ENCODE results near the gene LRRC10B. TPM values are rescaled to one million over a fixed set of nuclear protein-coding genes. Genes with fewer than 3 reads are reported as not detected.

The LRRC10B gene
- total RNA-seq, 1 donor from 2014 or later = 1.2 TPM

DNA sequence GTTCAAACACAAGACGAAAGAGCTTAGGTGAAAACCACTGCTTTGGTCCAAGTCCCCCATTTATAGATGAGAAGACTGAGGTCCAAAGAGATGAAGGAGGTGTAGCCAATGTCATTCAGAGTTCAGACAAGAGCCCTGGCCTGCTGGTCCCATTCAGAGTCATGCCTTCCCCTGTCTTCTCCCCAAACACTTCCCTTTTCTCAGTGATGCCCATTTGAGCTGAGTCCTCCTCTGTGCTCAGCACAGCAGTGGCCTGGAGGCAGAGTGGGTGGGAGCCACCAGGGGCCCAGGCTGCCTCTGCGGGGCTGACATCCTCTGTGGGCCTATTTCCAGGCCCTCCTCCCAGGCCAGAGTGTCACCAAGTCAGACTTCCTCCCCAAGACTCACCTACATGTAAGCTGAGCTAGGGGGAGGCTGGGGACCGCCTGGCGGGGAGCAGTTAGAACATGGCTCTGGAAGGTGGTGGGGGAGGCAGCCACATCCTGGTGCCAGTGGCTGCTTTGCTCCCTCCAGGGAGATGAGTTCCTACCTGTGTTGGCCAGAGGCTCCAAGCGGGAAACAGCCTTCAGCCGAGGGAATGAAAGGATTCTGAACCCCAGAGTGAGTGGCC, 22.4 kb upstream of the LRRC10B start:
- DNase-seq (ENCODE audit: low spot score) = no peak

DNA sequence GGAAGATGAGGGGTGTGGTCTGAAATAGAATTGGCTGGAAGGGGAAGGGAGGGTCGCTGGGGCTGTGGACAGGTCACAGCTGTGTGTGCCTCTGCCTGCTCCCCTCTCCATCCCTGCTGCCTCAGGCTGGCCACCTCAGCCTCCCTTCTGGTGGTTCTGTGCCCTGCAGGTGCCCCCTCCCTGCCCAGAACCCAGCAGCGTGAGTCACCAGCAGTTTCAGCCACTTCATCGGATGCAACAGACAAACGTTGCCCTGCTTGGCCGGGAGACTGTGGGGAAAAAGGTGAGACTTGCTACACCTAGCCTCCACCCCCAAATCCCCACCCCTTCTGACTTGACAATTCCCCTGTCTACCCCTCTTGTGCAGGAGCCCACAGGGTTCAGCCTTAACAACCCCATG, 21.8 kb upstream of the LRRC10B start:
- DNase-seq (ENCODE audit: low spot score) = no peak

DNA sequence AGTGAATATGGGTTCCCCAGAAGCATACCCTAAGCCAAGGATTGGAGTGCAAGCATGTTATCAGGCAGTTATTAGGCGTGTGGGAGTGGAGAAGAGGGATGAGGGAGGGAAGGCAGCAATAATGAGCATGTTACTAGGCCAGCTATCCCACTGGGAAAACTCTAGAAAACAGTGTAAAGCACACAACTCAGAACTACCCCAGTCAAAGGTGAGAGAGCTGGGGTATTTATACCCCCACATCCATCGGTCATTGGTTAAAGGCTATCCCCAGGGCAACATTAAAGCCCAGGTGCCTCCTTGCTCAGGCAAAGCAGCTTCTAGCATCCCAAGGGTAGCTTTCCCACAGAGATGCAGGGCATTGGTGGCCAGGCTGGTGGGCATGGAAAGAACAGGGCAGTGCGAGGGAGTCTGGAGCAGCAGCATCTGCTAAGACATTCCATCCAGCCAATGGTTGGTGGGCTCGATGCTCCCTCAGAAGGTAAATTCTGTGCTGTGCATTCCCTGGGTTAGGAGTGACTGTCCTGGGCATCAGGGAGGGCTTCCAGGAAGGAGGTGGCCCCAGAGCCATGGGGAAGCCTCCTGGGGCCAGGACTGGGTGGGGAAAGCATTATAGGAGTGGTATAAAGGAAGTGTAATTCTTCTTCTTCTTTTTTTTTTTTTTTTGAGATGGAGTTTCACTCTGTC, 21.1 kb upstream of the LRRC10B start:
- no peak for DNase-seq (ENCODE audit: low spot score)

DNA sequence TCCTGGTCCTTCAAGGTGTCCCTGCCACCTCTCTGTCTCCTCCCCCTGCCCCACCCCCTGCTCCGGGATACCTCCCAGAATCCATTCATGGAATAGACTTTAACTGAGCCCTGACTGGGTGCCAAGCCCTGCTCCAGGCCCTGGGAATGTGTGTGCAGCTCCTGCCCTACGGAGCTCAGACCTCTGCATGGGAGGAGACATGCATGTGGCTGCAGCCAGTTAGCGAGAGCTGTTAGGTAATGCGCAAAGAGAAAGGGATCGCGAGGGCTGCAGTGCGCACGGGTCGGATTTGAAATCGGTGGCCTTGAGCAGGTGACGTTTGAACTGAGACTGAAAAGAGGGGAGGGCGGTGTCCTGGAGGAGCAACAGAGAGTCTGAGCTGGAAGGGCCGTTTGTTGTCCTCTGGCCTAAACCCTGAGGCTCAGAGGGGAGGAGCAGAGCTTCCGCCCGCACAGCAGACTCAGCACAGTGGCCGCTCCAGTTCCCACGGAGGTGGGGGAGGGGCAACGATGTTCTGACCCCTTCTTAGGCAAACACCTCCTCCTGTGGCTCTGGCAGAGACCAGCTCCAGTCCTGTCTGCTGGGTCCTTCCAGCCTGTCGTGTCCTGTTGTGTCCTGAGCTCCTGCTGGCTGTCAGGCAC, 19.8 kb upstream of the LRRC10B start:
- DNase-seq (ENCODE audit: low spot score) = no peak

DNA sequence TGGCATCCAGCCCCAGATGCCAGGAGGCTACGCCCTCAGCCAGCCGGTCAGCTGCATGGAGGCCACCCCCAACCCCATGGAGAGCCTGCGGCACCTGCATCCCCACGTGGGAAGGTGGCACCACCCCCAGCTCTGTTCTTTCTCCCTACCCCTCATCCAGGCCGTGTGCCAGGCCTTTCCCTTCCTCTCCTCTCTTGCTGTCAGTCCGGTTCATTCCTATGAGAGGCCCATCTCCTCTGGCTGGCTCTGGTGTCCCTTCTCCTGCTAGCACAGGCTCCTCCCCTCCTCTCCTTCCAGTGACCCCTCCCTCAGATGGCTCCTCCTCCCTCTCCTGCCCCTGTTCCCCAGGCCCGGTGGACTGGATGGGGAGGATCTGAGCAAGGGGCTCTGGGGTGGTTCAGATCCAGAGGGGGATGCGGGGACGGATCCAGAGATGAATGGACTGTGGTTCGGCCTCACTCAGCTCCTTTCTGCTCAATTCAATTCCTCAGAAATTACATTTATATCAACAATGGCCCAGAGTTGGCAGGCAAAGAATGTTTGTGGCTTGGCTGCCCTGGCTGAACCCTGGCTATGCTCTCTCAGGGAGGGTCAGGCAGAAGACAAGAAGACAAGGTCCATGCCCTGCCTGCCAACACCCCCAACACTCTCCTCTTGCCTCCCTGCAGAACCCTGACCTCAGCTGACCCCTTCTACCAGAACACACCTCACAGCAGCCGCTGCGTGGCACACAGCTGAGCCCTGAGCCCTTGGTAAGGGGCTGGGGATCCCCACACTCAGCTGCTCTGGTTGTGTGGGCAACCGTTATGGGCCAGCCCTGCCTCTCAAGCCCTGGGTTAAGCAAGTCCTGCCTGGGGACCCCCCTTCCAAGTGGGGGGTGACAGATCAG, 18.5 kb upstream of the LRRC10B start:
- DNase-seq (ENCODE audit: low spot score) = no peak

DNA sequence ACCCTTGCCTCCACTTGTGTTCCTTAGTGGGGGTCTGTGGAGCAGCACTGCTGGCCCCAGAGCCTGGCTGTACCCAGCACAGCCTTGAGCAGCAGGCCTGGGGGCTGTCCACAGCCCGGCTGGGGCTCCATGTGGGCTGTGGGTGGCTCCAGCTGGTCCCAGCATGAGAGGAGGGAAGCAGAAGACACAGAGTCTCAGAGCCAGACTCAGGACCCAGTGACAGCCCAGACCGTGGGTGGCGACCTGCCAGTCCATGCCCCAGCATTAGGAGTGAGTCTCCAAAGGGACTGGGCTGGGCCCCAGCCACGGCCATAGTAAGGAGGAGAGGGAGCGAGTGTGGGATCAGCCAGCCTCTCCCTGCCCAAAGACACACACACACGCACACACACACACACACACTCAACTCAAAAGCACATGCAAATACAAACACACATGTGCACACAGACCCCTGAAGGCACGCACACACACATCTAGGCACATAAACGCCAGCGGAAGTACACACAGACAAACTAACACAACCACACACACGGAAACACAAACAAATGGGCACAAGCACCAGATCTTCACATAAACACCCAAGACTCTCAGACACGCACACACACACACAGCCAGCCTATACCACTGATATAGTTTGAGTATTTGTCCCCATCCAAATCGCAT, 16.7 kb upstream of the LRRC10B start:
- no peak for DNase-seq (ENCODE audit: low spot score)

DNA sequence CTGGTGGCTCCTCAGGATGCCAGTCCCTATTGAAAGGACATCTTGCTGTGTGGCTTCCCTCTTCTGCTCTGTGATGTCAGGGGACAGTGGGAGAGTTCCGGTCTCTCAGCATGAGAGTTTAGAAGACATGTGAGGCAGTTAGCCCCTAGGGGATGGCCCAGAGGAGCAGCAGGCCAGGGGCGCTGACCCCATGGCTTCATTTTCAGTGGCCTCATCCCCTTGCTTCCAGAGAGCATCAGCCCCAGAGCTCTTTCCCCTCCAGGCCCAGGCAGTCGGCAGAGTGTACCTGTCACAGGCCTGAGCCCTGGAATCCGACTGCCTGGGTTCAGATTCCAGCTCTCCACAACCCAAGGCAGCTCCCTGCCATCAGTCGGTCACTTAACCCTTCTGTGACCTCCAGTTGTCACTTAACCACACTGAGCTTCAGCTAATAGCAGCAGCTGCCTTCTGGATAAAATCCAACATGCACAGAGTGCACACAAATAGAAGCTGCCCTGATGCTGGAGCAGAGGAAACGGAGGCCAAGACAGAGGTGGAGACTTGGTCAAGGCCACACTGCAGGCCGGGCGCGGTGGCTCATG, 14.1 kb upstream of the LRRC10B start:
- DNase-seq (ENCODE audit: low spot score) = no peak

DNA sequence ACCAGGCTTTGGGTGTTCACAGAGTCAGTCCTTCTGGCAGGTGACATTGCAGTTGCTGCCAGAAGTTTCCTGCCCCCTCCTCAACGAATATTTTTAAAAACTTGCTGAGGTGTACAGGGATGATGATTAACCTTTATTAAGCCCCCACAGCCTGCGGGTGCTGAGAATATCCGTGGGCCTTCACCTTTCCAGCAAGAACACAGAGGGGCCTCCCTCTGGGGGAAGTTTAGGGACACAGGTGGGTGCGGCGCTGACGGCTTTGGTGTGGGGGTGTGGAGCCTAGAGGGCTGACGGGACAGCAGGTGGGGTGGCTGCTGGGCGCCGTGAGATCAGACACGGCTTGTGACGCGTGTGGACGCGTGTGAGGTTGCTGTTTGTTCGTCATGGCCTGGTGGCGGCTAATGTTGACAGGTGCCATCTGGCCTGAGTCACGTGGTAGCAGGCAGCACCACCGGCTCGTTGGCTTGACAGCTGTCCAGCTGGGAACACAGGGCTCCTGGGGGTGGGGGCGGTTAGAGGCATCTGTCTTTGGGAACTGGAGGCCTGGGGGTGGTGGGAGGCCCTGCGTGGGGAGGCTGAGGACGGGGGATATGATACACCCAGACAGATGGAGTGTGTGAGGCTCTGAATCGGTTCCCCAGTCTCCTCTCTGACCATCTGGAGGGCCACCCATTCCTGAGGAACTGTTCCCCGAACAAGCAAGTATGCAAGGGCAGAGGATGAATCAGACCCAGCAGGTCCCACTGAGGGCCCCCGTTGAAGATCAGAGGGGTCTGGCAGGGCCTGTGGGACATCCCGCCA, 12.5 kb upstream of the LRRC10B start:
- DNase-seq (ENCODE audit: low spot score) = no peak

DNA sequence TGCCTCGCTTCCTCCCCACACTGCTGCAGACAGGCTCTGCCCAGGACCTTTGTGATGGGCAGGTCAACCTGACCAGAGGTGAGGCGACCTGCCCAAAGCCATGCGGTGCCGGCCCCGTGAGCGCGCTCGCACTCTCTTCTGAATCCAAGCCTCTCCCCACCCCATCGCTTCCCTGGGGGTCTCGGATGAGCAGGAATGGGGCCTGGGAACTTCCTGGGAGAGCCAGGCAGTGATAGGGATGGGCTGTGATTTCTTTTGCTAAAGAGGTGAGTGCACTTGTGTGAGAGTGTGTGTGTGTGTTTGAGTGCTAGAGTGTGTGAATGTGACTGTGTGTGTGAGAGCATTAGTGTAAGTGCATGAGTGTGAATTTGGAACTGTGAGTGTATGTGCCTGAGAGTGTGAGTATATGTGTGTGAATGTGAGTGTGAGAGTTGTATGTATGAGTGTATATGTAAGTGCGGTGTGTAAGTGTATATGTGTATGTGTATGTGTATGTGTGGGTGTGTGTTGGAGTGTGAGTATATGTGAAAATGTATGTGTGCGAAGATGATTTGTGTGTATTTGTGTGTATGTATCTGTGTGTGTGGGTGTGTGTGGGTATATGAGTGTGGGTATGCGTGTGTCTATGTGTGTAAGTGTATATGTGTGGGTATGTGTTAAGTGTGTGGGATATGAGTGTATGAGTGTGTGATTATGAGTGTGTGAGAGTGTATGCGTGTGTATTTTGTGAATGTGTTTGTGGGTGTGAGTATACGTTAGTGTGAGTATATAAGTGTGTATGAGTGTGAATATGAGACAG, 11.7 kb upstream of the LRRC10B start:
- no peak for DNase-seq (ENCODE audit: low spot score)

DNA sequence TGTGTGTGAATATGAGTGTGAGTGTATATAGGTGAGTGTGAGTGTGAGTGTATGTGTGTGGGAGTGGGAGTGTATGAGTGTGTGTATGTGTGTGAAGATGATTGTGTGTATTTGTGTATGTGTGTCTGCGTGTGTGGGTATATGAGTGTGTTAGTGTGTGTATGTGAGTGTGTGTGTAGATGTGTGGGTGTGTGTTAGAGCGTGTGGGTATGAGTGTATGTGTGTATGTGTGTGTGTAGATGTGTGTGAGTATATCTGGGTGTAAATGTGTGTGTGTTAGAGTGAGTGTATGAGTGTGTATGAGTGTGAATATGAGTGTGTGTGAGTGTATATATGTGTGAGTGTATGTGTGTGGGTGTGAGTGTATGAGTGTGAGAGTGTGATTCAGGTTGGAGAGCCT, 11.1 kb upstream of the LRRC10B start:
- DNase-seq (ENCODE audit: low spot score) = no peak

DNA sequence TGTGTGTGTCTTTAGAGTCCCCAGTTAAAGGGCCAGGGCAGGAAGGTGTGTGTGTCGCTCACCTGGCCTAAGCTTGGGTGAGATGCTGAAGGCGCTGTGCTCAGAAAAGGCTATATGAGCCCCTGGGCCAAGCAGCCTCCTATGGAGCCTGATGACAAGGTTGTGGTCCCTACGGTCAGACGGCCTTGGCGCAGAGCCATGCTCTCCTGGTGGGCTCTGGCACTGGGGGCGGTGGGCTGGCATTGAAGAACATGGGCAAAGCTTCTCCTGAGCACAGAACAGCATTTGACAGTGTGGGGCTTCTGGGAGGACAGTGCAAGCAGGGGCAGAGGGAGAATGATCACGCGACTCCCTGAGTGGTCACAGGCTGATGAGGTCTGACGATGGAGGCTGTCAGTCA, 10.7 kb upstream of the LRRC10B start:
- no peak for DNase-seq (ENCODE audit: low spot score)

DNA sequence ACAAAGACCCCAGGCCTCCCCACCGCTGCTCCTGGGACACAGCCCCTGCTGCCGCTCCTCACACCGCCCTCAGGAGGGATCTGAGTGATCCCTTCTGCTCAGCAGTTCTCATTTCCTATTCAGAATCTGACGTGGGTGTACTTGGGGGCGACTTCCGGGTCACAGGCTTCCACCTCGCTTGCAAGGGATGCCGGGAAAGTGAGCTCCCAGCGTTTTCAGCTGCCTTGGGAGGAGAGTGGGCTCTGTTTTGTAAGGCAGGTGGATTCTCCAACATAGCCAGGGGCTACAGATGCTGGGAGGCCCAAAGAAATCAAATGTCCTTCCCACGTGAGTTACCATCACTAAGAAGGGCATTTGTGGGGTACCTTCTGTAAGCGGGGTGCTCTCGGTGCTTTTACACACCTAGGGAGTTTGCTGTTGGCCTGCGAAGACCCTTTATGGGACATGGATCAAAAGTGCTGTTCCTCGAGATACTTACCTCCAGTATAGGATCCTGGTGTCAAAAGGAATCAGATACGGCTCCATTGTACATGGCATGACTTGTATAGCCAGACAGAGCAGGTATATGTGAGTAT, 9.7 kb upstream of the LRRC10B start:
- no peak for DNase-seq (ENCODE audit: low spot score)

DNA sequence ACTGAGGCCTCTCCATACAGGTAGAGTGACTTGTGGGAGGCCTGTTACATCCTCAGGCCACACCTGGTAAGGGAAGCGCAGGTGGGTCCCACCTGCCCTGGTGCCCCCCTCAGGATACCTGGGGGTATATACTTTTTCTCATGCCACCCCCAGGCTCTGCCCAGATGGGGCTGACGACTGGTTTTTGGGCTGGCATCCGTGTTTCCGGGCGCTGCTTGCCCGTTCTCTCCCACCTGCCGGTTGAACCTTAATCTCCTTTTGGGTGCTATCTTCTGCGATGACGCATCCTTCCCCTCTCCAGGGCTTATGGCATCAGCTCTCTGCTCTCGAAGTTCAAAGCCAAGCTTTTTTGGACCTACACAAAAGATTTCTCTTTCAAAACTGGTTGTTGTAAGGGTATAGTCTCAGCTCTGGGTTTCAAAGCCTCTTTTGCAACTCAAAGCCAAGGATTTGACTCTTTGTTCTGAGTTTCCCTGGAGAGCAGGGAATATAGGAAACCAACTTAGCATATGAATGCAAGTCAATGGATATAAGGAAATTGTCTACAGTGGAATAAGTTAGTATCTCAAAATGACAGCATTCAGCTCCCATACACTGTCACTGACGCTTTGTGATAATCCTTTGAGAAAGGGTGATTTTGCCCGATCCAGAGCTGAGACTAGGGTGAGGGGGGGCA, 8.6 kb upstream of the LRRC10B start:
- no peak for DNase-seq (ENCODE audit: low spot score)

DNA sequence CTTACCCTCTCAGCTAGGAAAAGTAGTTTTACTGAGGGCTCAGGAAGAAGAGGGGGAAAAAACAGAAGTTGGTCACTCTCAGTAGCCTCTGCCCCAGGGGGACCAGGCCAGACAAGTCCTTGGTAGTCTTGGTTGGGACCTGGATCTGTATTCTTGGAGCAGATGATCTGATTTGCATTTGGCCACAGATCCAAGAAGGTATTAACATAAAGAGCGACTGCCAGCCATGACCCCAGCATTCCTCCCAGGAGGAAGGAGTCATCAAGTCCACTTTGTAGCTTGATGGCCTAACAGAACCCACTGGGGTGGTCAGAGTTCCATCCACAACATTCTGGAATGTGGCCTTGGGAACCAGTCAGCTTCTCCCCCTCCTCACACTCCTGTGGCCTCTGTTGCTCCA, 6.0 kb upstream of the LRRC10B start:
- no peak for DNase-seq (ENCODE audit: low spot score)

DNA sequence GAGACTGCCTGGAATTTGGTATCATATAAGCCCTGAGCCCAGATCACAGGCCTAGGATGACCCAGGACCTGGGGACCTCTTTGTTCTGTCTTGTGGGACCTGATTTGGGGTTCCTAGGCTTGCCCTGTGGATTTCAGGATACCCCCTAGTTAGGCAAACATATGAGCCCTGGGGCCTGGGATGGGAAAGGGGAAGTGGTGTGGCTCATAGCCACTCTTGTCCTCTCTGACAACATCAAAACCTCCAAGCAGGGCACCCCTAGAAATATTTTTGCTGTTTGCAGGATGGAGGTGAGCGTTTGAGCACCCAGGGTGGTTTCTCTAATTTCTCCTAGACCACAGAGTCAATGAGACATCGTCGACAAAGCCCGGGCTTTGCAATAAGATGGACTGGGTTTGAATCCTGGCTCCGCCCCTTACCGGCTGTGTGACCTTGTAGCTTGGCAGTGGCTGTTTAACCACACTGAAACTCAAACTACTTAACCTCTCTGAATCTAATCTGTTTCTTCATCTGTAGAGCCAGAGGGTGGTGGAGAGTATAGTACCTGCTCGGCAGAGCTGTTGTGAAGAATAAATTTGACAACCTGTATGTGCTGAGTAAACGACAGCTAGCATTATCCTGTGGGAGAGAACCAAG, 5.3 kb upstream of the LRRC10B start:
- no peak for DNase-seq (ENCODE audit: low spot score)

DNA sequence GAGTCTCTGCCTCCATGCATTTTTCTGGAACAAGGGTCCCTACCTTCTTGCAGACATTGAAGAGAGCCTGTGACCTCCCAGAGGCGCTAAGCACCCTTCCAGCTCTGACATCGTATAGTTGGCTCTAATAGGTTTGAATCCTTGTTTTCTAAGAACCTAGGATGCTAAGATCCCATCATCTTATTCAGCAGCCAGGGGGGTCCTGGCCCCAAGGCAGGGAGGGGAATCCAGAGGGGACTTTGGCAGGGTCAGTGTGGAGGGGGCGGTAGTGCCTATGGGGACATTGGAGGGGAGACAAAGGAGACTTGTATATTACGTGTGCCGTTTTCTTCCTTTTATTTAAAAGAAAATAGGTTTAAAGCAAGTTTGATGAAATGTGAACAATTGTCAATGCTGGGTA, 3.4 kb upstream of the LRRC10B start:
- DNase-seq (ENCODE audit: low spot score) = no peak

DNA sequence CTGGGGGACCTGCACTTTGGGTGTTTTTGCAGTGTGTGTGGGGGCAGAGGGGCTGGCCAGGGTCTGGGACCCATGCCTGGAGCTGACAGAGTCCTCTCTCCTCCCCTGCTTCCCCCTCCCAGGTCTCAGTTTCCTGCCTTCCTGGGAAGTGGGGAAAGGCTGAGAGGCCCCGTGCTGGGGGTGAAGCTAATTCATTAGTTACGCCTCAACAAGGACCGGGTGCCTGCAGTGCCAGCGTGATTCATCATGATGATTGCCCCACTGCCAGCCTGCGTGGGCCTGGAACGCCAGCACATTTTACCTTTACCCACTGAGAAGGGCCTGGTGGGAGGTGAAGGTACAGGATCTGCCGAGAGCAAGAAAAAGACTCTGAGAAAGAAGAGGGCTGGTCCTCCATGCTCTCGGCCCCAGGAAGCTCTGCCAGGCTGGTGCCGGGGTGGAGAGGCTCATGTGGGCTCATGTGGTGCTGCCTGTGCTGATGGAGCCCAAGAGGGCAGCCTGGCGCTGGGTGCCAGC, 2.9 kb upstream of the LRRC10B start:
- no peak for DNase-seq (ENCODE audit: low spot score)
